ENCODE data around the gene P2RY12. TPM values are rescaled to one million over a fixed set of nuclear protein-coding genes. Genes with fewer than 3 reads are reported as not detected.

P2RY12 gene
- polyA plus RNA-seq, 2 of the 4 experiments (the other 2 are of a cell fraction), result not detected

DNA sequence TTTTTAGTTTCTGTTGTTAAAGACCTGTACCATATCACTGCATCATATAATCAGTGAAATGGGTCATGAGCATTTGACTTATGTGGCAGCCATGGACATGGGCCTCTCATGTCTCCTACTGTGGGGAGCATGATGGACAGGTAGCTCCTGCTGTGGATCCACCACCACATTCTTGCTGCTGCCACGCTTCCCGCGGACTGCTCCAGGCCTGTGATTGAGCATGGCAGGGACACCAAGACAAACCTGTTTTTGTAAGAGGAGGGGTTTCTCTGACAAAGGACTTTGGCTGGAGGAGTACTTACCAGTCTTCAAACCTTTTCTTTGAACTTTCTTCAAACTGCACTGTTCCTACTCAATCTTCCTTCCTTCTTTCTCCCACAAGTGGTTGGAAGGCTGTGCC is 88.3 kb downstream of the P2RY12 start:
- 94% methylated on average over 3 of the region's 3 CpGs for WGBS (ENCODE audit: missing lambda C conversion rate)
- Histone ChIP-seq H3K4me1 (no peaks in the 10 kb centered on the region), H3K9me3 (no peaks in the 10 kb centered on the region), H3K4me2 (no peak overlapping the region), H3K4me3 (no peak overlapping the region), H3K27ac (no peak overlapping the region)
- no peak for ATAC-seq
- no peak for DNase-seq (ENCODE audit: low read depth in 1 of 2, low spot score in 1 of 2)
- FAIRE-seq, result no peak
- ChIA-PET POLR2A (no interaction called here), CTCF (interaction anchor here (1.0 to 1.1 kb wide), 2 partner anchors 9 to 31 kb away, joined by 3 read pairs; no protein-coding TSS in a partner anchor)
- TF ChIP-seq, protein P1, sequence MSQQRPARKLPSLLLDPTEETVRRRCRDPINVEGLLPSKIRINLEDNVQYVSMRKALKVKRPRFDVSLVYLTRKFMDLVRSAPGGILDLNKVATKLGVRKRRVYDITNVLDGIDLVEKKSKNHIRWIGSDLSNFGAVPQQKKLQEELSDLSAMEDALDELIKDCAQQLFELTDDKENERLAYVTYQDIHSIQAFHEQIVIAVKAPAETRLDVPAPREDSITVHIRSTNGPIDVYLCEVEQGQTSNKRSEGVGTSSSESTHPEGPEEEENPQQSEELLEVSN (IDR thresholded peaks at IDR 0.05; ENCODE audit: borderline replicate concordance, low read depth), result no peak
- TF ChIP-seq KDM5A (IDR thresholded peaks at IDR 0.05) (no peak), FOXS1 (CRISPR knock-in tag; IDR thresholded peaks at IDR 0.05) (no peak), HDAC2 (IDR thresholded peaks at IDR 0.05) (no peak), RAD21 (conservative IDR thresholded peaks at IDR 0.05 in 1 of 2, IDR thresholded peaks at IDR 0.05 in 1 of 2) (no peak), TP53 (CRISPR knock-in tag; IDR thresholded peaks at IDR 0.05) (no peak), SMC3 (IDR thresholded peaks at IDR 0.05) (no peak), HOXB5 (CRISPR knock-in tag; IDR thresholded peaks at IDR 0.05) (no peak), BHLHE40 (IDR thresholded peaks at IDR 0.05; ENCODE audit: low read depth, low read length) (no peak), EHMT2 (IDR thresholded peaks at IDR 0.05; ENCODE audit: low read depth) (no peak), RFX5 (IDR thresholded peaks at IDR 0.05) (no peak), NR3C1 (IDR thresholded peaks at IDR 0.05) (no peak)
- TF ChIP-seq, protein P2, sequence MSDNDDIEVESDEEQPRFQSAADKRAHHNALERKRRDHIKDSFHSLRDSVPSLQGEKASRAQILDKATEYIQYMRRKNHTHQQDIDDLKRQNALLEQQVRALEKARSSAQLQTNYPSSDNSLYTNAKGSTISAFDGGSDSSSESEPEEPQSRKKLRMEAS (IDR thresholded peaks at IDR 0.05), result no peak
- TF ChIP-seq, protein P3, sequence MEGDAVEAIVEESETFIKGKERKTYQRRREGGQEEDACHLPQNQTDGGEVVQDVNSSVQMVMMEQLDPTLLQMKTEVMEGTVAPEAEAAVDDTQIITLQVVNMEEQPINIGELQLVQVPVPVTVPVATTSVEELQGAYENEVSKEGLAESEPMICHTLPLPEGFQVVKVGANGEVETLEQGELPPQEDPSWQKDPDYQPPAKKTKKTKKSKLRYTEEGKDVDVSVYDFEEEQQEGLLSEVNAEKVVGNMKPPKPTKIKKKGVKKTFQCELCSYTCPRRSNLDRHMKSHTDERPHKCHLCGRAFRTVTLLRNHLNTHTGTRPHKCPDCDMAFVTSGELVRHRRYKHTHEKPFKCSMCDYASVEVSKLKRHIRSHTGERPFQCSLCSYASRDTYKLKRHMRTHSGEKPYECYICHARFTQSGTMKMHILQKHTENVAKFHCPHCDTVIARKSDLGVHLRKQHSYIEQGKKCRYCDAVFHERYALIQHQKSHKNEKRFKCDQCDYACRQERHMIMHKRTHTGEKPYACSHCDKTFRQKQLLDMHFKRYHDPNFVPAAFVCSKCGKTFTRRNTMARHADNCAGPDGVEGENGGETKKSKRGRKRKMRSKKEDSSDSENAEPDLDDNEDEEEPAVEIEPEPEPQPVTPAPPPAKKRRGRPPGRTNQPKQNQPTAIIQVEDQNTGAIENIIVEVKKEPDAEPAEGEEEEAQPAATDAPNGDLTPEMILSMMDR (IDR thresholded peaks at IDR 0.05), result no peak
- TF ChIP-seq, protein P4, sequence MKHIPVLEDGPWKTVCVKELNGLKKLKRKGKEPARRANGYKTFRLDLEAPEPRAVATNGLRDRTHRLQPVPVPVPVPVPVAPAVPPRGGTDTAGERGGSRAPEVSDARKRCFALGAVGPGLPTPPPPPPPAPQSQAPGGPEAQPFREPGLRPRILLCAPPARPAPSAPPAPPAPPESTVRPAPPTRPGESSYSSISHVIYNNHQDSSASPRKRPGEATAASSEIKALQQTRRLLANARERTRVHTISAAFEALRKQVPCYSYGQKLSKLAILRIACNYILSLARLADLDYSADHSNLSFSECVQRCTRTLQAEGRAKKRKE (CRISPR knock-in tag; IDR thresholded peaks at IDR 0.05; ENCODE audit: low read depth), result no peak
- TF ChIP-seq, protein P5, sequence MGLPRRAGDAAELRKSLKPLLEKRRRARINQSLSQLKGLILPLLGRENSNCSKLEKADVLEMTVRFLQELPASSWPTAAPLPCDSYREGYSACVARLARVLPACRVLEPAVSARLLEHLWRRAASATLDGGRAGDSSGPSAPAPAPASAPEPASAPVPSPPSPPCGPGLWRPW (IDR thresholded peaks at IDR 0.05), result no peak
- TF ChIP-seq, protein P6, sequence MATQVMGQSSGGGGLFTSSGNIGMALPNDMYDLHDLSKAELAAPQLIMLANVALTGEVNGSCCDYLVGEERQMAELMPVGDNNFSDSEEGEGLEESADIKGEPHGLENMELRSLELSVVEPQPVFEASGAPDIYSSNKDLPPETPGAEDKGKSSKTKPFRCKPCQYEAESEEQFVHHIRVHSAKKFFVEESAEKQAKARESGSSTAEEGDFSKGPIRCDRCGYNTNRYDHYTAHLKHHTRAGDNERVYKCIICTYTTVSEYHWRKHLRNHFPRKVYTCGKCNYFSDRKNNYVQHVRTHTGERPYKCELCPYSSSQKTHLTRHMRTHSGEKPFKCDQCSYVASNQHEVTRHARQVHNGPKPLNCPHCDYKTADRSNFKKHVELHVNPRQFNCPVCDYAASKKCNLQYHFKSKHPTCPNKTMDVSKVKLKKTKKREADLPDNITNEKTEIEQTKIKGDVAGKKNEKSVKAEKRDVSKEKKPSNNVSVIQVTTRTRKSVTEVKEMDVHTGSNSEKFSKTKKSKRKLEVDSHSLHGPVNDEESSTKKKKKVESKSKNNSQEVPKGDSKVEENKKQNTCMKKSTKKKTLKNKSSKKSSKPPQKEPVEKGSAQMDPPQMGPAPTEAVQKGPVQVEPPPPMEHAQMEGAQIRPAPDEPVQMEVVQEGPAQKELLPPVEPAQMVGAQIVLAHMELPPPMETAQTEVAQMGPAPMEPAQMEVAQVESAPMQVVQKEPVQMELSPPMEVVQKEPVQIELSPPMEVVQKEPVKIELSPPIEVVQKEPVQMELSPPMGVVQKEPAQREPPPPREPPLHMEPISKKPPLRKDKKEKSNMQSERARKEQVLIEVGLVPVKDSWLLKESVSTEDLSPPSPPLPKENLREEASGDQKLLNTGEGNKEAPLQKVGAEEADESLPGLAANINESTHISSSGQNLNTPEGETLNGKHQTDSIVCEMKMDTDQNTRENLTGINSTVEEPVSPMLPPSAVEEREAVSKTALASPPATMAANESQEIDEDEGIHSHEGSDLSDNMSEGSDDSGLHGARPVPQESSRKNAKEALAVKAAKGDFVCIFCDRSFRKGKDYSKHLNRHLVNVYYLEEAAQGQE (IDR thresholded peaks at IDR 0.05), result no peak

DNA sequence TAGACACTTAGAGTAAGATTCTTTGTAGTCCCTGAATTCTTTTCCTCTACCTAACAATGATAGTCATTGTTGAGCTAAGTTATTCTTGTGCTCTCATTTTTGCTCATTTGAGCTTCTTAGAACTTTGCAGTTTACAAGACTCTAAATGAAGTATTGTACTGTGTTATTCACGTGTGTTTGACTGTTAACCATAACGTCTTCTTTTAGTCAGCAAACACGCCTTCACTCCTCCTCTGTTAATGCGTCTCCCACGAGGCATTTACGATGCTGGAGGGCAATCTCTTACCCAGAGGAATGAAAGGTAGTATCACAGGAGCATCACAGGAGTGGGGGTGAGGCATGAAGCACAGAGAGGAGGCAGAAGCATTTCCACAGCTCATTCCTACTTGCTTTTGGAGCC is 91.4 kb downstream of the P2RY12 start:
- Histone ChIP-seq H3K4me2 (no peak overlapping the region), H3K4me3 (no peak overlapping the region), H3K9me3 (no peaks in the 10 kb centered on the region), H3K4me1 (no peaks in the 10 kb centered on the region), H3K27ac (no peak overlapping the region)
- TF ChIP-seq BHLHE40 (IDR thresholded peaks at IDR 0.05; ENCODE audit: low read depth, low read length) (no peak), EHMT2 (IDR thresholded peaks at IDR 0.05; ENCODE audit: low read depth) (no peak), PHF8 (IDR thresholded peaks at IDR 0.05; ENCODE audit: borderline replicate concordance, low read depth) (no peak)
- TF ChIP-seq, protein P7, sequence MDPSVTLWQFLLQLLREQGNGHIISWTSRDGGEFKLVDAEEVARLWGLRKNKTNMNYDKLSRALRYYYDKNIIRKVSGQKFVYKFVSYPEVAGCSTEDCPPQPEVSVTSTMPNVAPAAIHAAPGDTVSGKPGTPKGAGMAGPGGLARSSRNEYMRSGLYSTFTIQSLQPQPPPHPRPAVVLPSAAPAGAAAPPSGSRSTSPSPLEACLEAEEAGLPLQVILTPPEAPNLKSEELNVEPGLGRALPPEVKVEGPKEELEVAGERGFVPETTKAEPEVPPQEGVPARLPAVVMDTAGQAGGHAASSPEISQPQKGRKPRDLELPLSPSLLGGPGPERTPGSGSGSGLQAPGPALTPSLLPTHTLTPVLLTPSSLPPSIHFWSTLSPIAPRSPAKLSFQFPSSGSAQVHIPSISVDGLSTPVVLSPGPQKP (IDR thresholded peaks at IDR 0.05; ENCODE audit: low read depth, low read length), result no peak
- TF ChIP-seq, protein P8, sequence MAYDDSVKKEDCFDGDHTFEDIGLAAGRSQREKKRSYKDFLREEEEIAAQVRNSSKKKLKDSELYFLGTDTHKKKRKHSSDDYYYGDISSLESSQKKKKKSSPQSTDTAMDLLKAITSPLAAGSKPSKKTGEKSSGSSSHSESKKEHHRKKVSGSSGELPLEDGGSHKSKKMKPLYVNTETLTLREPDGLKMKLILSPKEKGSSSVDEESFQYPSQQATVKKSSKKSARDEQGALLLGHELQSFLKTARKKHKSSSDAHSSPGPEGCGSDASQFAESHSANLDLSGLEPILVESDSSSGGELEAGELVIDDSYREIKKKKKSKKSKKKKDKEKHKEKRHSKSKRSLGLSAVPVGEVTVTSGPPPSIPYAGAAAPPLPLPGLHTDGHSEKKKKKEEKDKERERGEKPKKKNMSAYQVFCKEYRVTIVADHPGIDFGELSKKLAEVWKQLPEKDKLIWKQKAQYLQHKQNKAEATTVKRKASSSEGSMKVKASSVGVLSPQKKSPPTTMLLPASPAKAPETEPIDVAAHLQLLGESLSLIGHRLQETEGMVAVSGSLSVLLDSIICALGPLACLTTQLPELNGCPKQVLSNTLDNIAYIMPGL (CRISPR knock-in tag; IDR thresholded peaks at IDR 0.05; ENCODE audit: borderline replicate concordance), result no peak
- ChIA-PET POLR2A (no interaction called here), CTCF (interaction anchor here (0.6 to 3.5 kb wide), 12 partner anchors 11 to 634 kb away, joined by 3 to 18 read pairs (median 3); no protein-coding TSS in a partner anchor)
- ATAC-seq (no peak), FAIRE-seq (no peak), DNase-seq (ENCODE audit: low read depth in 1 of 2, low spot score in 1 of 2) (no peak)
- 76% methylated on average over 6 of the region's 6 CpGs for WGBS (ENCODE audit: missing lambda C conversion rate)
